T-helper 1 cell (primary cell): ENCODE results near the gene IL27RA.

Experiments
- DNase-seq, 5 donors: peaks; one replicate each; pipeline ENCODE4 v3.0.0-alpha.2; 2012 to 2020
- total RNA-seq, 4 donors: gene quantifications; one replicate each; lab custom pipeline; 2026; lab: John Stamatoyannopoulos, UW

IL27RA gene
- 66.1 to 103 (median 93.5) reads per million in 4 donors for total RNA-seq

- peak; percentile 58 to 79 (median 72) for DNase-seq
These were observed at the start of gene IL27RA for GRCh38 chr19:14031719-14032480. TSS of gene IL27RA (plus strand) at chr19:14031762. CDS start at chr19:14031873, 111 bp downstream.

GRCh38 chr19:13981988-13982501 lies 49.5 kb upstream of the IL27RA start:
- no peak for DNase-seq

- DNase-seq: no peak
These were observed 48.8 kb upstream of the IL27RA start for GRCh38 chr19:13982773-13983172.

- peak in 2 of 5 donors; percentile 30 to 39 for DNase-seq
These were observed 48.2 kb upstream of the IL27RA start for GRCh38 chr19:13983213-13983889.

- no peak for DNase-seq
These were observed 47.4 kb upstream of the IL27RA start for GRCh38 chr19:13984186-13984585.

GRCh38 chr19:13984875-13985741 lies 46.5 kb upstream of the IL27RA start:
- DNase-seq: peak in 1 of 5 donors; percentile 22

- peak in 1 of 5 donors; percentile 23 for DNase-seq
These were observed 45.7 kb upstream of the IL27RA start for GRCh38 chr19:13985771-13986347.

- peak; percentile 98 for DNase-seq
These were observed 45.1 kb upstream of the IL27RA start for GRCh38 chr19:13986348-13986904.

GRCh38 chr19:13987101-13987890 lies 44.3 kb upstream of the IL27RA start:
- DNase-seq: no peak

GRCh38 chr19:13989487-13989886 lies 42.1 kb upstream of the IL27RA start:
- DNase-seq: no peak

- no peak for DNase-seq
These were observed 41.5 kb upstream of the IL27RA start for GRCh38 chr19:13990085-13990484.

- DNase-seq: no peak
These were observed 39.5 kb upstream of the IL27RA start for GRCh38 chr19:13992025-13992424.

- no peak for DNase-seq
These were observed 37.8 kb upstream of the IL27RA start for GRCh38 chr19:13993590-13994300.

- no peak for DNase-seq
These were observed 36.4 kb upstream of the IL27RA start for GRCh38 chr19:13995017-13995728.

- DNase-seq: no peak
These were observed 35.4 kb upstream of the IL27RA start for GRCh38 chr19:13995878-13996765.

- no peak for DNase-seq
These were observed 34.5 kb upstream of the IL27RA start for GRCh38 chr19:13996928-13997630.

- no peak for DNase-seq
These were observed 34.0 kb upstream of the IL27RA start for GRCh38 chr19:13997631-13997962.

- DNase-seq: no peak
These were observed 33.1 kb upstream of the IL27RA start for GRCh38 chr19:13998426-13998825.
